DND-41 (cell line): ENCODE data around the gene SOX13.

ENCODE experiments used
- EZH2 ChIP-seq: IDR thresholded peaks from 3 replicates; pipeline ENCODE4 v1.6.1; 2012; ENCODE audit warnings: borderline replicate concordance, low read depth, mild to moderate bottlenecking, moderate library complexity, low read length, inconsistent platforms; ENCODE audit not compliant: severe bottlenecking
- TF ChIP-seq, protein P1 (sequence below): IDR thresholded peaks from 2 replicates; pipeline ENCODE4 v1.5.1; 2012; ENCODE audit warnings: borderline replicate concordance, low read length, moderate library complexity, mild to moderate bottlenecking; ENCODE audit not compliant: poor library complexity, severe bottlenecking; ENCODE audit errors: extremely low read depth

DNA sequence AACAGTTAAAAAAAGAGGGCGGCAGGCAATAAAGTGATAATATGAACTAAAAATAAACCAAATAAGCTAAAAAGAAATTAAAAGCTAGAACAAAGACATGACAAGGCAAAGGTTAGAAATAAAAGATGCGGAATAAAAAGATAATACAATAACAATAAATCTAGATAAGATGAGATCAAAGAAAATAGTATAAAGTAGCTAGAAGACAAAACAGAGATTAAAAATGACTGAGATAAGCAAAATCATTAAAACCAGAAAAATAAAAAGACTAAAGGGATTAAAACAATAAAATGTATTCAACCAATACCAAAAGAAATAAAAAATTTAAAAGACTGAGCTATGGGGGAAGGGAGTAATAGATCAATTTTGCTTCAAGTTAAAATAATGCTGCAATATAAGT is 10.8 kb upstream of the SOX13 start:
- TF ChIP-seq EZH2 = no peak
- TF ChIP-seq, protein P1, sequence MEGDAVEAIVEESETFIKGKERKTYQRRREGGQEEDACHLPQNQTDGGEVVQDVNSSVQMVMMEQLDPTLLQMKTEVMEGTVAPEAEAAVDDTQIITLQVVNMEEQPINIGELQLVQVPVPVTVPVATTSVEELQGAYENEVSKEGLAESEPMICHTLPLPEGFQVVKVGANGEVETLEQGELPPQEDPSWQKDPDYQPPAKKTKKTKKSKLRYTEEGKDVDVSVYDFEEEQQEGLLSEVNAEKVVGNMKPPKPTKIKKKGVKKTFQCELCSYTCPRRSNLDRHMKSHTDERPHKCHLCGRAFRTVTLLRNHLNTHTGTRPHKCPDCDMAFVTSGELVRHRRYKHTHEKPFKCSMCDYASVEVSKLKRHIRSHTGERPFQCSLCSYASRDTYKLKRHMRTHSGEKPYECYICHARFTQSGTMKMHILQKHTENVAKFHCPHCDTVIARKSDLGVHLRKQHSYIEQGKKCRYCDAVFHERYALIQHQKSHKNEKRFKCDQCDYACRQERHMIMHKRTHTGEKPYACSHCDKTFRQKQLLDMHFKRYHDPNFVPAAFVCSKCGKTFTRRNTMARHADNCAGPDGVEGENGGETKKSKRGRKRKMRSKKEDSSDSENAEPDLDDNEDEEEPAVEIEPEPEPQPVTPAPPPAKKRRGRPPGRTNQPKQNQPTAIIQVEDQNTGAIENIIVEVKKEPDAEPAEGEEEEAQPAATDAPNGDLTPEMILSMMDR = no peak
